T1000 (cell line): ENCODE measurements around the gene ADAP1.
"Not testable (repeated sequence)": the region's sequence is repeated elsewhere in the genome, so short reads cannot be mapped to it uniquely, and the experiment has no call there.

Source experiments
- DNase-seq: peaks from one replicate; lab custom pipeline; 2025; ENCODE audit warnings: mixed read lengths; lab: John Stamatoyannopoulos, UW

ADAP1 gene

DNA sequence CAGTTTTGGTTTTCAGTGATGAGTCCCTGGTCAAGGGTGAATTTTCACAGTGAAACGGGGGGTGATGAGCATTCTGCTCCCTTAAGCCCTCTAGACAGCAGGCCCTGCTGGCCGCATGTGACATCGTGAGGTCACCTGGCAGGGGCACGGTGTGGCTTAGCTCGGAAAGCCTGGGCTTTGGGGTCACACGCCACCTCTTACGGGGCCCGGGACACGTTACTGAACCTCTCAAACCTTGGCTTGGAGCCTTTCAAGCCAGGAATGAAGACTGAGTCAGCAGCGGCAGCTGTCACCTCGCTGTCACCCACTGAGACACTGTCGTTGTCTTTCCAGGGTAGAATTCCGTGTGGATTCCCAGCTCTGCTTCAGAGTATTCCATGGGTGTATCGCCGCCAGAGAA, 74.0 kb downstream of the ADAP1 start:
- no peak for DNase-seq

DNA sequence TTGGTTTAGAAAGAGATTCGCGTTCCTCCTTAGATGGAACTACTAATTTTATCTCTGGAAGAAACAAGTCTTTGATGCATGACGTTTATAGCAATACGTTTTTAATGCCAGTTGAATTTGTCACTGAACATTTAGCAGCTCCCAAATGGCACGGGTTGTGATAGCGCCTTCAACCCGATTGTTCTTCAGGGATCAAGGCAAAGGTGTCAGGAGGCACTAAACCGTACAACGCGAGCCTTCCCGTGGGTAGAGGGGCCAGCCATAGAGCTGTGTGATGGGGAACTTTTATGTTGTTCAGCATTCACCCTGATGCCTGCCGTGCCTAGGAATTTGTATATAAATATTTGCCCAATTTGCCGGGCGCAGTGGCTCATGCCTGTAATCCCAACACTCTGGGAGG, 74.8 kb downstream of the ADAP1 start:
- DNase-seq, result no peak

DNA sequence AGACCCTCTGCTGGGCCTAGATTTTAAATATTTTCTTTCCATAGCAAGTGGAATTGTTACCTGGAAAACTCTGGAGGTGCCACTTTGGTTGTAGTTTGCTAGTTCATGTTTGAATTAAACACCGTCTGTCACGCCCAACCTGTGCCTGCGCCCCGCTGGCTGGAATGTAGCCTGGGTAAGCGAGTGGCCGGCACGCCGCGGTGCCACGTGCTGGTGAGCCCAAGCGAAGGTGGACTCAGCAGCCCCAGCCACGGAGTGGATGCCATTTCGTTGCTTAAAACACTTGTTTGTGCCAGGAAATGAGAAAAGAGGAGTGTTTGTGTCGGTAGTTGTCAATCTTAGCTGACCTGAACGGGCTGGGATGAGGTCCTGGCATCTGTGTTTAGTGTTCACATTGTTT, 75.4 kb downstream of the ADAP1 start:
- no peak for DNase-seq

DNA sequence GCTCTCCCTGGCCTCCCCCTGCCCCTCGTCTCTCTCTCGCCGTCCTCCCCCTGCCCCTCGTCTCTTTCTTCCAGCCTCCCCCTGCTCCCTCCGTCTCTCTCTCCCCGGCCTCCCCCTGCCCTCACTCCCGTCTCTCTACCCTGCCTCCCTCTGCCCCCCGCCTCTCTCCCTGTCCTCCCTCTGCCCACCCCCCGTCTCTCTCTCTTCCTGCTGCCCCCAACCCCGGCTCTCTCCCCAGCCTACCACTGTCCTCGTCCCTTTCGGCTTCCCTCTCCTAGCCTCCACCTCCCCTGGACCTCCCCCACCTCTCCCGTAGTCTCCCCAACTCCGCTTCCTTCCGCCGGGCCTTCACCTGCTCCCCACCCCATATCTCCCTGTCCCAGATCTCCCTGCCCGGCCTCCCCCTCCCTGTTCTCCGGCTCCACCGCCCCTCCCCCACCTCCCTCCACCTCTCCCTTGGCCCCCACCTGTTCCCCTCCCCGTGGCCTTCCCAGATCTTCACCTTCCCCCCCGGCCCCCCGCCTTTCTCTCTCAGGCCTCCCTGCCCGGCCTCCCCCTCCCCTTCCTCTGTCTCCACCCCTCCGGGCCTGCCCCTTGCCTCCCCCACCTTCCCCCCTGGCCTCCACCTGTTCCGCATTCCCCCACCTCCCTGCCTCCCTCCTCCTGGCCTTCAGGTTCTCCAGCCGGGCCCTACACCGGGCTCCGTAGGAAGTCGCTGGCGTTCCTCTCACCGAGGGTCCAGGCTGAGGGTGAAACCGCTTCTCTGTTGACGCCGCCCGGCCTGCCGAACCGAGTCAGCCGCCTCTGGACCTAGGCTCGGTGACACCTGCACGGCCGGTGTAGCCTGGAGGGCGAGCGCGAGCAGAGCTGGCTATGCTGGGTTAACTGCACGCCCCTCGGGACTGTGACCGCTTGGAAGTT, 76.9 kb downstream of the ADAP1 start:
- DNase-seq, result no peak

DNA sequence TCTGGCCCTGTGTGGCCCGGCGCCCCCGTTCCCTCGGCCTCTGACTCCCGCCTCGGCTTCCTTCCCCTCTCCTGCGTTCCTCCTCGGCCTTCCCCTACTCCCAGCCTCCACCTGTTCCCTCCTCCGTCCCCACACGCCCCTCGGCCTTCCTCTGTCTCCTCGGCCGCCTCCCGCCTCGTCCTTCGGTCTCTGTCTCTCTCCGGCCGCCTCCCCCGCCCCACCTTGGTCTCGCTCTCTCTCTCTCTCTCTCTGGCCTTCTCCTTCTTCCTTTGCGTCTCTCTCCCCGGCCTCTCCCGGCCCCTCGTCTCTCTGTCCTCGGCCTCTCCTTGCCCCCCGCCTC, 77.5 kb downstream of the ADAP1 start:
- no peak for DNase-seq

DNA sequence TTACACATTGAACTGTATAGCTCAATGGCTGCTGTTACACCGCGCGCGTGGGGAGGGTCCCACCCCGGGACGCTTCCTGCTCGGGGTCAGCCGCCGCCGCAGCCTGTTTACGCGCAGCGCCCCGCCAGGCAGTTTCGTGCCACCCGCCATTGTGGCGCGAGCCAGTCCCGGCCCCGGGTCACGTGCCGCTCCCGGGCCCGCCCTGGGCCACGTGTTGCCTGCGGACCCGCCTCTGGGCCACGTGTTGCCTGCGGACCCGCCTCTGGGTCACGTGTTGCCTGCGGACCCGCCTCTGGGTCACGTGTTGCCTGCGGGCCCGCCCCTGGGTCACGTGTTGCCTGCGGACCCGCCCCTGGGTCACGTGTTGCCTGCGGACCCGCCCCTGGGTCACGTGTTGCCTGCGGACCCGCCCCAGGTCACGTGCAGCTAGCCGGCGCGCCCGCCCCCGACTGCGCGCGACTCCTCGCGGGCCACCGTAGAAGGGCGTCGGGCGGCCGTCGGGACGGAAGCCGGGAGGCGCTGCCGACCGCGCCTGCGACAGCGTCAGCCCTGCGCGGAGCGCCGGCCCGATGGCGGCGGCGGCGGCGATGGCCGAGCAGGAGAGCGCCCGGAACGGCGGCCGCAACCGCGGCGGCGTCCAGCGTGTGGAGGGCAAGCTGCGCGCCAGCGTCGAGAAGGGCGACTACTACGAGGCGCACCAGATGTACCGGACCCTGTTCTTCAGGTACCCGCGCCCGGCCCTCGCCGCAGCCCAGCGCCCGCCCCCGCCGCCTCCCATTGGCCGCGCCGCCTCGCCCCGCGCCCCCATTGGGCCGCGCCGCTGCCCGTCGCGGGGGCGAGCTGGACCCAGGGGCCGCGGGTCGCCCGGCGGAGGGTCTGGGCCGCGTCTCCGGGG, 78.2 kb downstream of the ADAP1 start, which contains the start of gene GET4:
GET4 (plus strand) TSS at position 478 of the 895 bp plus-strand sequence; CDS start at position 570, 92 bp downstream.
- DNase-seq, result peak; percentile 97

DNA sequence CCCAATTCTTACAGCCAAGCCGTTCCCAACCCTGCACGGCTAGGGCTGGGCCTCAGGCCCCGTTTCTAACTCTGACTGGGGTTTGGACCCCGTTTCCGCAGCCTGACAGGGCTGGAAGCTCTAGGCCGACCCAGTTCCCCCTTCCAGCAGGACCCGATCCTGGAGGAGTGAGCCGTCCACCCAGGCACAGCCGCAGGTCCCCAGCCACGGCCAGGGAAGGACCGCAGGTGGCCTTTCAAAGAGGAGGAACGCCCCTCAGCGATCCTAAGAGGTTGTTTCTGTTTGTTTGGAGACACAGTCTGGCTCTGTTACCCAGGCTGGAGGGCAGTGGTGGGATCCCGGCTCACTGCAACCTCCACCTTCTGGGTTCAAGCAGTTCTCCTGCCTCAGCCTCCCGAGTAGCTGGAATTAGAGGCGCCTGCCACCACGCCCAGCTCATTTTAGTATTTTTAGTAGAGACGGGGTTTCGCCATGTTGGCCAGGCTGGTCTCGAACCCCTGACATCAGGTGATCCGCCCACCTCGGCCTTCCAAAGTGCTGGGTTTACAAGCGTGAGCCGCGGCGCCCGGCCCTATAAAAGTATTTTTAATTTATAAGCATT, 78.9 kb downstream of the ADAP1 start:
- no peak for DNase-seq

DNA sequence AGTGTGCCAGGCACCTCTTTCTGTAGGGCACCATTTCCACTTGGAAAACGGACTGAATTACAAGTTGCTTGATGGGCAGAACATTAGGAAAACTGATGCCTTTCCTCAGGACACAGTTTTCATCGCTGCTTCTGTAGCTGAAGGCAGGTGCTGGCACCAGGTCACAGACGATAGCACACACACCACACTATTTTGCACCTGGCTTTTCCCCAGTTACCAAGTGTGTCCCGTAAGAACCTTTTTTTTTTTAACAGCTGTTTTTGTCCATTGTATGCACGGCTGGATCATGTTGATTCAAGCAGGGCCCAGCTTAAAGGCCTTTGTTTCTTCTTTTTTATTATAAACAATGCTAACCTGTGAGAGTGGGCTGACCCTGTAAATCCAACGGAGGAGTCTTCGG, 79.4 kb downstream of the ADAP1 start:
- no peak for DNase-seq

DNA sequence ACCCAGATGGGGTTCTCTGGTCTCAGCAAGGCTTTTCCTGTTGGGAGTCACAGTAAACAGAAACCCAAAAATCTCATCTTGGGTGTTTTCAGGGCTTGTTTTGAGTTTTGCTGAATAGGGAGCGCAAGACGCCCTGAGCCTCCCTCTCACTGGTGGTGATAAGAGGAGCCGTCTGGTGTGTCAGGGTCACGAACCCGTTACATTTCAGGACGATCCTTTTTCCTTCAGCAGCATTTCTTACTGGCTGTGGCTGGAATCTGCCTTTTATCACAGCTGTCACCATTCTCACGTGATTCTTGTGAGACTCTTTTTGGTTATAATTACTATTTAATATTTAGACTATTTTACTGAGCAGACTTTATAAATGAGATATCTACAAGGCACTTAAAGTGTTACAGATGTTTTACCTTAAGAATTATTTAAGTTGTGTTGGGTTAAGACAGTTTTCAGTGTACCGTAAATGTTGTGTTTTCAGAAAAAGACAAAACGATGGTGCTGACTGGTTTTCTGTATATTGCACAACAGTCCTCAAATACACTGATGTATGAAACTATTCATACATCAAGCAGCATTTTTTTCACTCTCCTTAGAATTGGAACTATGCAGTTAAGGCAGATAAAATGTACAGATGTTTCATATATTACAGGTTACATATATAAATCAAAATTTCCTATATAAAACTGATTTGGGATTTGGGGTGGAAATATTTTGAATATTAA, 80.3 kb downstream of the ADAP1 start:
- no peak for DNase-seq

DNA sequence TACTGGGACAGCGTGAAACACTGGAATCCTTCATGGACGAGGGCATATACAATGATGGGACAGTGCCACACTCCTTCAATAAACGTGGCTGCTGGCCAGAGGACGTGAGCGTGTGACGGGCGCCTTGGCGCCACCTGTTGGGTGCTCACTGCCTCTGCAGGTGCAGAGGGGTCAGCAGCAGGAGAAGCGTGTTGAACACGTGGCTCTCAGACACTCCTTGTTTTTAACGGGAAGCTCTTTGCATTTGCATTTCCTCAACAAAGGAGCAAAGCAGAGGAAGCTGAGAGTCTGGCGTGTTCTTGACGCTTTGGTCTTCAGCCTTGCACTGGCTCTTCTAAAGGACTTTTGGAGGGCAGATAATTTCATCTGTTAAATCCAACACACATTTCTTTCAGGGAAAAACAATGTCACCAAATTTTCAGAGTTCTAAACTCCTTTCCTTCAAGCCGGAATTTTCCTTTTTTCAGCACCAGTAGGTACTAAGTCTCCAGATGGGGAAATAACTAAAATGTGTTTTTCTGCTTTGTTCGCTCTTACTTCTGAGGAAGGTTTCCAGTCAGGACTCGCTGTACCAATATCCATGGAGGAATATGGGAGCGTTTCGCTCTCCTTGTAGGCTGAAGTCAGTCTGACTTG, 81.0 kb downstream of the ADAP1 start:
- DNase-seq, result peak; percentile 62

DNA sequence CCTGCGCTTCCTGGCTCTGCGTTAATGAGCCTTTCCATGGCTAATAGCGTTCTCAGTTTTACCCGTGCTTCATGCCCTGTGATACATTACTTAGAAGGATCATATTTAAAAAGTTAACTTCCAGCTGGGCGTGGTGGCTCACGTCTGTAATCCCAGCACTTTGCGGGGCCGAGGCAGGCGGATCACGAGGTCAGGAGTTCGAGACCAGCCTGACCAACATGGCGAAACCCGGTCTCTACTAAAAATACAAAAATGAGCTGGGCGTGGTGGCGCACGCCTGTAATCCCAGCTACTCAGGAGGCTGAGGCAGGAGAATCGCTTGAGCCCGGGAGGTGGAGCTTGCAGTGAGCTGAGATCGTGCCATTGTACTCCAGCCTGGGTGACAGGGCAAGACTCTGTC, 81.8 kb downstream of the ADAP1 start:
- not testable (repeated sequence) for DNase-seq

DNA sequence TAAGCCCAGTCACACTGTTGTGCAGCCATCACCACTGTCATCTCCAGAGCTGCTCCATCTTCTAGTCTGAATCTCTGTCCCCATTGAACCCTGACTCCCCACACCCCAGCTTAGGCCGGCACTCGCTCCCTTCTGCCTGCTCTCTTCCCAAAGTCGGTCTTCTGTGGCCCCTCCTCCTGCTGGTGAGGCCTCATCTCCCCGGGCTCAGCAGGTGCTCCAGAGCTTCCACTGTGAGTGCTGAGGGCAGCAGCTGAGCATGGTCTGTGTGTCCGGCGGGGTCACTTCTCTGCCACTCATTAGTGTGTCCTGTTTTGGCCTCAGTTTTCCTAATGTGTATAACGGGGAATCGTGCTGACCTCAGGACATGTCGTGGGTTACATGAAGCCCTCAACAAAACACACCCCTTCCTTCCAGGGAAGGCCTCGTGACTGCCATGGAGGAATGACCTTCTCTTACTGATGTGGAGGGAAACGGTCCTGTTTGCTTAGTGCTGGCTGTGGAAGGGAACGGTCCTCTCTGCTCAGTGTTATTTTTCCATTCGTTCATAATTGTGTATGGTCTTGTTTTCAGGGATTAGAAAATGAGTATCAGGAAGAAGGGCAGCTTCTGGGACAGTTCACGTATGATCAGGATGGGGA, 82.5 kb downstream of the ADAP1 start:
- no peak for DNase-seq

DNA sequence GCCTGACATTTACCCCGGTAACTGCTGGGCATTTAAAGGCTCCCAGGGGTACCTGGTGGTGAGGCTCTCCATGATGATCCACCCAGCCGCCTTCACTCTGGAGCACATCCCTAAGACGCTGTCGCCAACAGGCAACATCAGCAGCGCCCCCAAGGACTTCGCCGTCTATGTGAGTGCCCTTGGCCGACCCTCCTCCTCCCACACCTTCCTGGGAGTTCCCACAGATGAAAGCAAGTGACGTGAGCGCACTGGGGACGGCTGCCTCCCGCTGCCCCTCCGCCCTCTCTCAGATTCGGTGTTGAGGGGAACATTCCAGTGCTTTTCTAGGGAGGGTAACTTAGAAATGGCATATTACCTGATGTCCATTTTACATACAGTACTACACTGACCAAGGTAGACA, 85.1 kb downstream of the ADAP1 start:
- DNase-seq, result no peak

DNA sequence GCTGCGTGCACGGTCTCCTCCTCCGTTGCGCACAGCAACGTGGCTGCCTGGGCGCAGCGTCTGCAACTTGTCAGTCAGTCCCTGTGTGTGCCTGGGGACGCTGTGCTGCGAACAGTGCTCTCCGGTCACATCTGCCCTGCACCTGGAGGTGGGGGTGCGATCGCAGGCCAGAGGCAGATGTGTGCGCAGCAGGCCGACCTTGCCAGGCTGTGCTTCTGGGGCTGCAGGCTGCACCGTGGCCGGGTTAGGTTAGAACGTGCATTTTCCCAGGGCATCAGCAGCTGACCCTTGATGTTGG, 86.3 kb downstream of the ADAP1 start:
- no peak for DNase-seq

DNA sequence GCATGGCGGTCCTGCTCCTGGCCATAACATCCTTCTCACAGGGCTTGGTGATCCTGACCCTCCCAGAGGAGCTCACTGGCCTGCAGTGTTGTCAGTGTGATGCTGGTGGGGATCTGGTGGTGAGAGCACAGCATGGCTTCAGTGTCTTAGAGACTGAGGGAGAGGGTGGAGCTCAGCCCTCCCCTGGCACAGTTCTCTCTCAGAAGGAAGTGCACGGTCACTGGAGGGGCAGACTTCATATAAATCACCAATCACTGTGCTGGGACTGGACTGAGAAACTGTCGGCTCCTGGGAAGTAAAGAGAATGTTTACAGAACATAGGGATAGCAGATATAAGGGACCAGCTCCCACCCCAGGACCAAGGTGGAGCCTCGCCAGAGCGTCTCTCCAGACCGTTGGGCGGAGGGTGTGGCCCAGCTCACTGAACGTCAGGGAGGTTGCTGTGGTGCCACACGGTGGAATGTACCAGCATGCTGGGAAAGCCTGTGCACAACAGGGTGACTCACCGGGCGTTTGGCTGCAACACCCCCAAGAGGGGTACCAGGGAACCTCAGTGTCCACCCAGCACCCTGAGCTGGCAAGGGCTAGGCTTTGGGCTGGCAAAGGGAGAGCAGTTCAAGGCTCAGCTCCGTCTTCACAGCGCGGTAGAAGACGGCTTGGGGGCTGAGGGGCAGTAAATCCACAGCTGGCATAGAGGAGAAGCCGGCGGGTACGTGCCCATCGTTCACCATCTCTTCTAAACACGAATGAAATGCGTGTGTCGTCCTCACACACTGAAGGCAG, 86.9 kb downstream of the ADAP1 start:
- peak; percentile 70 for DNase-seq

DNA sequence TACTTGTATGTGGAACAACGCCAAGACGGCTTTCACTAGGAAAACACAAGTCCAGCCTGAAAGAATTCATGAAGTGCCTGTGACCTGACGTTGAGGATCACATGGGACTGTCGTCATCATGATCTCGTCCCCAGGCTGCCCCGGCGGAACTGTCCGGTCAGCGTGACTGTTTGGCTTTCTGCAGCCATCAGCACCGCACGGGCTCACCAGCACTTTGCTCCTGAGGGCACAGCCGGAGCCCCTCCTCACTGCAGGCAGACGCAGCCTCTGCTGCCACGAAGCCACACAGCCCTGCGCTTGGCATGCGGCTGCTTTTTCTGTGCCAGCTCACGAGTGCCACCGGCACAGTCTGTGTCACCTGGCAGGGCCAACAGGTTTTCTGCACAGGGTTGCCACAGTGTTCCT, 87.5 kb downstream of the ADAP1 start:
- peak; percentile 49 for DNase-seq

DNA sequence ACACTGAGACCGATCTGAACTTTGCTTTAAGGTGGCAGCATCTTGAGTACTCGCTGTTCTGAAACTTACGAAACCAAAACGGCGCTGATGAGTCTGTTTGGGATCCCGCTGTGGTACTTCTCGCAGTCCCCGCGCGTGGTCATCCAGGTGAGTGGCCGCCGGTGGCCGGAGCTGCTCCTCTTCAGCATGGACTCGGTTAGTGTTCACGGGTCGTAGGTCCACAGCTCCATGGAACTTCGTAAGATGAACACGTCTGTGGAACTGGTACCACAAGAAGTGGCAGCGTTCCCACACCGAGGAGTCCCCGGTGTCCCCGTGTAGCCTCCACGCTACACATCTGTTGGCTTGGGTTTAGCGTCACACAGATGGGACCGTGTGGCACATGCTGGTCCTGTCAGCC, 88.6 kb downstream of the ADAP1 start:
- DNase-seq, result no peak

DNA sequence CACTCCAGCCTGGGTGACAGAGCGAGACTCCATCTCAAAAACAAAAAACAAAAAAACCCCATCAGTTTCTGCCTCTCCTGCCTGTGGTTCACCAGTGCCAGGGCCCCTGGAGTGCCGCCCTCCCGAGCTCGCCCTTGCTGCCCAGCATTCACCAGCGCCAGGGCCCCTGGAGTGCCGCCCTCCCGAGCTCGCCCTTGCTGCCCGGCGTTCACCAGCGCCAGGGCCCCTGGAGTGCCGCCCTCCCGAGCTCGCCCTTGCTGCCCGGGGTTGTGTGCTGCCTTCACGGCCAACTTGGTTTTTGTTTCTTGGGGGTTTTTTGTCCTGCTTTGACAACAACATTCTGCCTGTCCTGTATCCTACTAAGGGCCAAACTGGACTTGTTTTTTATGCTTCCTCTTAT, 91.4 kb downstream of the ADAP1 start:
- DNase-seq, result no peak

DNA sequence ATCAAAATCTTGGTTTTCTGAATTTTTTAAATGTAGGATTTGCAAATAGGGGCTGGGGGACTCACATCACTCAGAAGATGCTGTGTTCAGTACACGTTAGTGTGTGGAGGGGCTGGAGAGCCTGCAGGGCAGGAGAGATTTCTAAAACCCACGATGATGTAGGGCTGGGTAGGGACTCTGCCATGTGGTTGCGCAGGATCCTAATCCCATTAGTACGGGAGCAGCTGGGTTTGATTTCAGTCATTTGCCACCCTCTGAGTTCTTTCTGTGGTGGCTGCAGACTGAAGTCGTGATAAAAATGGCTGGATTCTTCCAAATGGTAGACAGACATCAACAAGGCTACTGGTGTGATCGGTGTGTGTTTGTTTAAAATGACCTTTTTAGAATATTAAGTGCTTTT, 92.3 kb downstream of the ADAP1 start:
- no peak for DNase-seq

DNA sequence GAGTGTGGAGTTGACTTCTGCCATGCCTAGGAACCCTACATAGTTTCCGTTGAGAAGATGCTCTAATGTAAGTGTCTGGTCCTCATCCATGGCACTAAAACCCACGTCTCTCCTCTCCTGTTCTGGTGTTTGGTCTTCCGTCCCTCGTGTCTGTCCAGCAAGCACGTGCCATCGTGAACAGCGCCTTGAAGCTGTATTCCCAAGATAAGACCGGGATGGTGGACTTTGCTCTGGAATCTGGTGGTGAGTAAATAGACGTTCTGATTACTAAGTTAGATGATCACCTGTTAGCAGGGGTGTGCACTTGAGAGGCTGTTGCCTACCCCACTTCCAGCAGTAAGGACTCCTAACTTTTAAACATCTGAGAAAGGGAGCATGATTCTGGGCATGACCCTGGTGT, 93.3 kb downstream of the ADAP1 start:
- no peak for DNase-seq
